ENCODE data around the gene AOPEP. TPM values are rescaled to one million over a fixed set of nuclear protein-coding genes. Genes with fewer than 3 reads are reported as not detected.

The AOPEP gene
- total RNA-seq, 1 donor from 2014 or later: 22.1 TPM

GRCh38 chr9:94983552-94983951 is 257.1 kb downstream of the AOPEP start:
- Mint-ChIP-seq H3K36me3 (ENCODE audit: low read depth, unreplicated experiment) (no peaks in the 10 kb centered on the region), H3K27me3 (ENCODE audit: unreplicated experiment) (peaks cover 2% of the 10 kb centered on the region), H3K4me3 (ENCODE audit: unreplicated experiment) (no peak overlapping the region), H3K4me1 (ENCODE audit: unreplicated experiment) (no peaks in the 10 kb centered on the region), H3K9me3 (ENCODE audit: unreplicated experiment) (no peaks in the 10 kb centered on the region), H3K27ac (ENCODE audit: unreplicated experiment) (no peak overlapping the region)
- DNase-seq (ENCODE audit: low spot score): no peak
- no peak for TF ChIP-seq CTCF (IDR thresholded peaks at IDR 0.05; ENCODE audit: unreplicated experiment)

GRCh38 chr9:94984891-94985476 is 258.5 kb downstream of the AOPEP start:
- Mint-ChIP-seq H3K4me1 (ENCODE audit: unreplicated experiment) (no peaks in the 10 kb centered on the region), H3K36me3 (ENCODE audit: low read depth, unreplicated experiment) (no peaks in the 10 kb centered on the region), H3K4me3 (ENCODE audit: unreplicated experiment) (no peak overlapping the region), H3K9me3 (ENCODE audit: unreplicated experiment) (no peaks in the 10 kb centered on the region), H3K27me3 (ENCODE audit: unreplicated experiment) (peaks cover under 1% of the 10 kb centered on the region), H3K27ac (ENCODE audit: unreplicated experiment) (no peak overlapping the region)
- TF ChIP-seq CTCF (IDR thresholded peaks at IDR 0.05; ENCODE audit: unreplicated experiment): no peak
- no peak for DNase-seq (ENCODE audit: low spot score)

GRCh38 chr9:94985649-94986048 is 259.1 kb downstream of the AOPEP start:
- Mint-ChIP-seq H3K4me3 (ENCODE audit: unreplicated experiment) (no peak overlapping the region), H3K4me1 (ENCODE audit: unreplicated experiment) (no peaks in the 10 kb centered on the region), H3K36me3 (ENCODE audit: low read depth, unreplicated experiment) (no peaks in the 10 kb centered on the region), H3K27ac (ENCODE audit: unreplicated experiment) (no peak overlapping the region), H3K27me3 (ENCODE audit: unreplicated experiment) (no peaks in the 10 kb centered on the region), H3K9me3 (ENCODE audit: unreplicated experiment) (no peaks in the 10 kb centered on the region)
- DNase-seq (ENCODE audit: low spot score): no peak
- no peak for TF ChIP-seq CTCF (IDR thresholded peaks at IDR 0.05; ENCODE audit: unreplicated experiment)

GRCh38 chr9:94987731-94988130 is 261.2 kb downstream of the AOPEP start:
- no peaks in the 10 kb centered on the region for H3K4me1 Mint-ChIP-seq (ENCODE audit: unreplicated experiment)
- H3K27ac Mint-ChIP-seq (ENCODE audit: unreplicated experiment): no peak overlapping the region
- DNase-seq (ENCODE audit: low spot score): no peak
- TF ChIP-seq CTCF (IDR thresholded peaks at IDR 0.05; ENCODE audit: unreplicated experiment): no peak
- no peaks in the 10 kb centered on the region for H3K36me3 Mint-ChIP-seq (ENCODE audit: low read depth, unreplicated experiment)
- no peak overlapping the region for H3K4me3 Mint-ChIP-seq (ENCODE audit: unreplicated experiment)
- no peaks in the 10 kb centered on the region for H3K9me3 Mint-ChIP-seq (ENCODE audit: unreplicated experiment)
- H3K27me3 Mint-ChIP-seq (ENCODE audit: unreplicated experiment): no peaks in the 10 kb centered on the region

- H3K27ac Mint-ChIP-seq (ENCODE audit: unreplicated experiment): no peak overlapping the region
- no peak overlapping the region for H3K4me3 Mint-ChIP-seq (ENCODE audit: unreplicated experiment)
- no peak for TF ChIP-seq CTCF (IDR thresholded peaks at IDR 0.05; ENCODE audit: unreplicated experiment)
- DNase-seq (ENCODE audit: low spot score): no peak
- H3K27me3 Mint-ChIP-seq (ENCODE audit: unreplicated experiment): no peaks in the 10 kb centered on the region
- no peaks in the 10 kb centered on the region for H3K36me3 Mint-ChIP-seq (ENCODE audit: low read depth, unreplicated experiment)
- no peaks in the 10 kb centered on the region for H3K9me3 Mint-ChIP-seq (ENCODE audit: unreplicated experiment)
- peaks cover 20% of the 10 kb centered on the region for H3K4me1 Mint-ChIP-seq (ENCODE audit: unreplicated experiment)
Observed at GRCh38 chr9:94990897-94991561, 264.5 kb downstream of the AOPEP start.
